HFFc6 (cell line): ENCODE data around the gene S1PR2. TPM values are rescaled to one million over a fixed set of nuclear protein-coding genes. Genes with fewer than 3 reads are reported as not detected.

Experiments
- DNase-seq: peaks from one replicate; pipeline ENCODE4 v3.0.0-alpha.2; 2018
- H3K27ac Mint-ChIP-seq: 2 replicates; pipeline ENCODE4 v1.8.0; 2020; ENCODE audit warnings: mild to moderate bottlenecking, mixed read lengths
- H3K27me3 Mint-ChIP-seq: 2 replicates; pipeline ENCODE4 v1.8.0; 2021; ENCODE audit warnings: mild to moderate bottlenecking, moderate library complexity, mixed read lengths; ENCODE audit not compliant: insufficient read depth
- H3K36me3 Mint-ChIP-seq: 2 replicates; pipeline ENCODE4 v1.8.0; 2021; ENCODE audit warnings: low read depth, mixed read lengths
- H3K4me1 Mint-ChIP-seq: 2 replicates; pipeline ENCODE4 v1.8.0; 2020; ENCODE audit warnings: low read depth, mixed read lengths
- H3K4me3 Mint-ChIP-seq: 2 replicates; pipeline ENCODE4 v1.8.0; 2020; ENCODE audit warnings: mild to moderate bottlenecking, moderate library complexity, mixed read lengths
- H3K9me3 Mint-ChIP-seq: 2 replicates; pipeline ENCODE4 v1.8.0; 2020; ENCODE audit warnings: mild to moderate bottlenecking, mixed read lengths
- long read RNA-seq: library from polyadenylated mRNA; unstranded; transcript quantifications from one replicate; pipeline ENCODE4 v2.0.0, GENCODE V29; 2019
- total RNA-seq, 6 experiments: library from RNA; stranded (reverse); fragmentation: NEBNext Ultra II Directional; extraction: Animal tissue kit (Norgen Biotek cat#: 25700); gene quantifications; 2 replicates in 1 of 6; 3 replicates in 5 of 6; pipeline ENCODE4 v1.2.3, GENCODE V29; 2021
- TF ChIP-seq, protein P1 (sequence below): fragments of 200-600 bp; sonication (generic); IDR thresholded peaks from 2 replicates; pipeline ENCODE4 v1.5.0; 2021; ENCODE audit warnings: antibody characterized with exemption, mild to moderate bottlenecking

Gene S1PR2
- total RNA-seq: 10 to 100 TPM; 16.8 to 22.0 (median 20.5) TPM
- long read RNA-seq, partial matches to known transcripts: 0 of 51 reads
- long read RNA-seq, other reads (novel, unspliced or antisense): 50 of 51 reads

DNA sequence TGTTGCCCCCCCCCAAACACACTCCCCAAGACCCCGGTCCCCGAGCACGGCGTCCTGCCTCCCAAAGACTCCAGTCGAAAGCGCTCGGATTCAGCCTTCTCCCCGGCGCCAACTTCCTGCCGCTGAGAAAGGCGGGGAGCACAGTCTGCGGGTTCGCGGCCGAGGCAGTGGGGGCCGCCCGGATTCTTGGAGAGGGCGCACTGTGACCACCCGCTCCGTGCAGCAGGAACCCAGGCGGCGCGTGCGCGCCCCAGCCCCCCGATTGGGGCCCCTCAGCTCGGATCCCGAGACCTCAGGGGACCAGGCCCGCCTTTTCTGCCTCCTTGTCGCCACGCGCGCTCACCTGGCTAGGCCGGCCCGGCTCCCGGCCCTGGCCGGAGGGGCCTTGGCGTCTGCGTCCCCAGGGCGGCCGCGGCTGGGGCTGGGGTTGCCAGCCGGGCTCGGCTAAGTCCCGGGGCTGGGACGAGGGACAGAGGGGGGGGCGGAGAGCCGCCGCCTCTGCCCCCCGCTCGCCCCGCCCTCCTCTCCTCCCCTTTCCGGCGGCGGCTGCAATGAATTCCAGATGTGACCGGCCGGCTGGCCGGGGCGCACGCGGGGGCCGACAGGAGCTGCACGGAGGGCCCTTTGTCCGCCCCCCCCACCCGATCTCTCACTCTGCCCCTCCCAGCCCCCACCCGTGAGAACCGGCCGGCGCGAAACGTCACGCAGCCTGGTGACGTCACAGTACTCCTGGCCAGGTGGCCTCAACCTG lies at the start of gene S1PR2:
Gene S1PR2 (minus strand): TSS at position 471 of the 751 bp plus-strand sequence. CDS start 6,426 bp downstream, outside the sequence.
- Mint-ChIP-seq H3K36me3 (no peaks in the 10 kb centered on the region; the same call in 1 of the 2 replicates), H3K27ac (peak within 1 kb of the TSS; percentile 76), H3K27me3 (peaks cover 2% of the 10 kb centered on the region; the same call in 1 of the 2 replicates), H3K9me3 (no peaks in the 10 kb centered on the region), H3K4me1 (peaks cover 24% of the 10 kb centered on the region), H3K4me3 (peak within 1 kb of the TSS; percentile 90)
- peak; percentile 49 for DNase-seq
- TF ChIP-seq, protein P1, sequence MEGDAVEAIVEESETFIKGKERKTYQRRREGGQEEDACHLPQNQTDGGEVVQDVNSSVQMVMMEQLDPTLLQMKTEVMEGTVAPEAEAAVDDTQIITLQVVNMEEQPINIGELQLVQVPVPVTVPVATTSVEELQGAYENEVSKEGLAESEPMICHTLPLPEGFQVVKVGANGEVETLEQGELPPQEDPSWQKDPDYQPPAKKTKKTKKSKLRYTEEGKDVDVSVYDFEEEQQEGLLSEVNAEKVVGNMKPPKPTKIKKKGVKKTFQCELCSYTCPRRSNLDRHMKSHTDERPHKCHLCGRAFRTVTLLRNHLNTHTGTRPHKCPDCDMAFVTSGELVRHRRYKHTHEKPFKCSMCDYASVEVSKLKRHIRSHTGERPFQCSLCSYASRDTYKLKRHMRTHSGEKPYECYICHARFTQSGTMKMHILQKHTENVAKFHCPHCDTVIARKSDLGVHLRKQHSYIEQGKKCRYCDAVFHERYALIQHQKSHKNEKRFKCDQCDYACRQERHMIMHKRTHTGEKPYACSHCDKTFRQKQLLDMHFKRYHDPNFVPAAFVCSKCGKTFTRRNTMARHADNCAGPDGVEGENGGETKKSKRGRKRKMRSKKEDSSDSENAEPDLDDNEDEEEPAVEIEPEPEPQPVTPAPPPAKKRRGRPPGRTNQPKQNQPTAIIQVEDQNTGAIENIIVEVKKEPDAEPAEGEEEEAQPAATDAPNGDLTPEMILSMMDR: no peak

DNA sequence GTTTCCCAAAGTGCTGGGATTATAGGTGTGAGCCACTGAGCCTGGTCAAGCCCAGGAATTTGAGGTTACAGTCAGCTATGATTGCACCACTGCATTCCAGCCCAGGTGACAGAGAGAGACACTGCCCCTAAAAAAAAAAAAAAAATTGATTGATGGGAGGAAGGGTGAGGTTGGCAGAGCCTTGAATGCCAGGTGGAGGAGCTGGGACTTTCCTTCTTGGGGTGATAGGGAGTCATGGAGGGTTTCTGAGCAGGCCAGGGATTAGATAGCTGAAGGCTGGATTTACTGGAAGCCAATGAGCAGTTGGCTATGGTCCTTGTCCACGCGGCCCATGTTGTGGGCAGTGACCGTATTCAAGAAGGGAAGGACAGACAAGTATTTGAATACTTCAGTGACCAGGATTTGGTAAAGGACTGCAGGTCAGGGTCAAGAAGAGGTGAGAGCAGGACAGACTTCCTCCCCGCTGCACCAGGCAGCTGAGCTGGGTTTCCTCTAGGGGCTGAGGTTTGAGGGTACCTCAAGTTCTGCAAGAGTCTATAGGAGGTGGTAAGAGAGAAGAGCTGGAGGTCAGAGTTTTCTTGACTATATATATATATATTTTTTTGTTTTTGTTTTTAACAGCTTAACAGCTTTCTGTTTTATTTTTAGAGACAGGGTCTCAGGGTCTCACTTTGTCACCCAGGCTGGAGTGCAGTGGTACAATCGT lies 48.8 kb upstream of the S1PR2 start:
- Mint-ChIP-seq H3K27me3 (no peaks in the 10 kb centered on the region), H3K27ac (no peak overlapping the region), H3K9me3 (no peaks in the 10 kb centered on the region), H3K36me3 (no peaks in the 10 kb centered on the region), H3K4me3 (no peak overlapping the region), H3K4me1 (peaks cover 11% of the 10 kb centered on the region; the same call in 1 of the 2 replicates)
- TF ChIP-seq, protein P1: no peak
- no peak for DNase-seq

- Mint-ChIP-seq H3K27me3 (peaks cover 3% of the 10 kb centered on the region; the same call in 1 of the 2 replicates), H3K36me3 (no peaks in the 10 kb centered on the region), H3K4me1 (peaks cover 14% of the 10 kb centered on the region), H3K27ac (no peak overlapping the region), H3K9me3 (no peaks in the 10 kb centered on the region), H3K4me3 (no peak overlapping the region)
- TF ChIP-seq, protein P1: no peak
- DNase-seq: no peak
Observed at GRCh38 chr19:10278935-10279334, 47.8 kb upstream of the S1PR2 start.

DNA sequence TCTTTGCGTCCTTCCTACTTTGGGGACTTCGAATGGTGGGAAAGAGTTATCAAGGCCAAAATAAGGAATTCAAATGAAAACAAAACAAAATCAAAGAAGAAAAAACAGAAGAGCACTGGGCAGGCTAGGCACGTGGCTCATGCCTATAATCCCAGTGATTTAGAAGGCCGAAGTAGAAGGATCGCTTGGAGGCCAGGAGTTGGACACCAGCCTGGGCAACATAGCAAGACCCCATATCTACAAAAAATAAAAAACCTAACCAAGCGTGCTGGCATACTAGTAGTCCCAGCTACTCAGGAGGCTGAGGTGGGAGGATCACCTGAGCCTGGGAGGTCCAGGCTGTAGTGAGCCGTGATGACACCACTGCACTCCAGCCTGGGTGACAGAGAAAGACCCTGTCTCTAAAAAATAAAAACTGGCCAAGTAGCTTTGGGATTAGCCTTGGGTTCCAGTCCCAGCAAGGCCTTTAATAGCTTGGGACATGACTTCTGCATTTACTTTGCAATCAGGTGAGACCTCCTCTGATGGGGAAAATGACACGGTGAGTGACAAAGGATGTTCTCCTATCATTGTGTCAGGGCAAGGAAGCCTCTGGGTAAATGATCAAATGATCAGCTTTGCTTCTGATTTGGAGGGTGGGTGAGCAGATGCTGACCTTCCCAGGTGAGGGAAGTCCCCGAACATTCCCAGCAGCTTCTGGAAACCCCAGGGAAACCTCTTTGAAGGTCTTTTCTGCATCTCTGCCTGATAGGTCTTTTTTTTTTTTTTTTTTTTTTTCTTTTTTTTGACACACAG lies 46.9 kb upstream of the S1PR2 start:
- Mint-ChIP-seq H3K27me3 (peaks cover 3% of the 10 kb centered on the region; the same call in 1 of the 2 replicates), H3K4me3 (no peak overlapping the region), H3K27ac (no peak overlapping the region), H3K9me3 (no peaks in the 10 kb centered on the region), H3K4me1 (peaks cover 17% of the 10 kb centered on the region), H3K36me3 (no peaks in the 10 kb centered on the region)
- TF ChIP-seq, protein P1: no peak
- no peak for DNase-seq

- no peaks in the 10 kb centered on the region for H3K9me3 Mint-ChIP-seq
- H3K36me3 Mint-ChIP-seq: no peaks in the 10 kb centered on the region
- H3K4me3 Mint-ChIP-seq: no peak overlapping the region
Observed at GRCh38 chr19:10274589-10274988, 43.5 kb upstream of the S1PR2 start.

More at GRCh38 chr19:10274589-10274988, 43.5 kb upstream of the S1PR2 start:
- no peak for DNase-seq
- peaks cover 3% of the 10 kb centered on the region; the same call in 1 of the 2 replicates for H3K27me3 Mint-ChIP-seq
- H3K27ac Mint-ChIP-seq: no peak overlapping the region
- peaks cover 21% of the 10 kb centered on the region for H3K4me1 Mint-ChIP-seq
- TF ChIP-seq, protein P1: no peak
